A673 (cell line): Measurements from ENCODE around the gene ANKRD11.

Experiments used
- CTCF ChIP-seq: fragments of 300-800, 200-600 bp; sonication (generic); conservative IDR thresholded peaks from 2 replicates; pipeline ENCODE4 v1.5.1; 2017; ENCODE audit warnings: low read depth, mild to moderate bottlenecking, antibody characterized with exemption, low read length, moderate library complexity, mixed read lengths
- EZH2 ChIP-seq: fragments of 200-600 bp; sonication (generic); IDR thresholded peaks from 2 replicates; pipeline ENCODE4 v1.6.1; 2017; ENCODE audit warnings: borderline replicate concordance, low read depth, mild to moderate bottlenecking, mixed read lengths, antibody characterized with exemption, low read length; ENCODE audit not compliant: poor library complexity, severe bottlenecking

GRCh38 chr16:89280546-89281188 lies 209.7 kb downstream of the ANKRD11 start:
- TF ChIP-seq CTCF: no peak
- TF ChIP-seq EZH2: no peak
